Kidney glomerular epithelial cell (primary cell): ENCODE results near the gene ACKR3.

Source experiments
- DNase-seq: peaks from one replicate; lab custom pipeline; 2025; lab: John Stamatoyannopoulos, UW

The ACKR3 gene

GRCh38 chr2:236612737-236613136, 43.1 kb downstream of the ACKR3 start:
- no peak for DNase-seq

- DNase-seq: no peak
These were observed 44.0 kb downstream of the ACKR3 start for GRCh38 chr2:236613612-236614011.

- no peak for DNase-seq
These were observed 44.9 kb downstream of the ACKR3 start for GRCh38 chr2:236614551-236614950.

- no peak for DNase-seq
These were observed 46.4 kb downstream of the ACKR3 start for GRCh38 chr2:236616031-236616430.

GRCh38 chr2:236616624-236617023, 47.0 kb downstream of the ACKR3 start:
- DNase-seq: no peak

- no peak for DNase-seq
These were observed 47.7 kb downstream of the ACKR3 start for GRCh38 chr2:236617221-236617737.

GRCh38 chr2:236617796-236618195, 48.2 kb downstream of the ACKR3 start:
- no peak for DNase-seq

- DNase-seq: no peak
These were observed 48.7 kb downstream of the ACKR3 start for GRCh38 chr2:236618370-236618769.

GRCh38 chr2:236619910-236620612, 50.4 kb downstream of the ACKR3 start:
- no peak for DNase-seq

GRCh38 chr2:236621786-236622185, 52.2 kb downstream of the ACKR3 start:
- DNase-seq: no peak

- DNase-seq: no peak
These were observed 52.6 kb downstream of the ACKR3 start for GRCh38 chr2:236622201-236622600.

GRCh38 chr2:236622660-236623059, 53.0 kb downstream of the ACKR3 start:
- DNase-seq: no peak

- no peak for DNase-seq
These were observed 54.2 kb downstream of the ACKR3 start for GRCh38 chr2:236623816-236624215.

- DNase-seq: no peak
These were observed 55.6 kb downstream of the ACKR3 start for GRCh38 chr2:236625156-236625690.

- DNase-seq: no peak
These were observed 56.9 kb downstream of the ACKR3 start for GRCh38 chr2:236626391-236627150.

- DNase-seq: no peak
These were observed 57.6 kb downstream of the ACKR3 start for GRCh38 chr2:236627193-236627592.

- DNase-seq: no peak
These were observed 58.2 kb downstream of the ACKR3 start for GRCh38 chr2:236627841-236628240.

- DNase-seq: no peak
These were observed 58.8 kb downstream of the ACKR3 start for GRCh38 chr2:236628256-236628901.

GRCh38 chr2:236628981-236629605, 59.5 kb downstream of the ACKR3 start:
- no peak for DNase-seq

GRCh38 chr2:236629961-236630872, 60.6 kb downstream of the ACKR3 start:
- DNase-seq: no peak

GRCh38 chr2:236631281-236631855, 61.7 kb downstream of the ACKR3 start:
- DNase-seq: no peak
